KMS-11 (cell line): ENCODE results near the gene SHB.

Experiments used
- H2AFZ ChIP-seq: fragments of 200-600 bp; sonication (generic); 2 replicates; pipeline ENCODE4 v1.6.1; 2016; ENCODE audit warnings: antibody characterized with exemption, mixed run types, low read depth
- H3K27ac ChIP-seq: fragments of 200-600 bp; sonication (generic); 2 replicates; pipeline ENCODE4 v1.6.1; 2016; ENCODE audit warnings: mild to moderate bottlenecking, mixed run types
- H3K27me3 ChIP-seq: fragments of 200-600 bp; sonication (generic); 2 replicates; pipeline ENCODE4 v1.6.1; 2017; ENCODE audit warnings: mild to moderate bottlenecking, low read depth, mixed run types, moderate library complexity; ENCODE audit not compliant: insufficient read depth
- H3K36me3 ChIP-seq: fragments of 200-600 bp; sonication (generic); 2 replicates; pipeline ENCODE4 v1.6.1; 2017; ENCODE audit warnings: mild to moderate bottlenecking, mixed run types; ENCODE audit not compliant: insufficient read depth
- H3K4me1 ChIP-seq: fragments of 200-600 bp; sonication (generic); 2 replicates; pipeline ENCODE4 v1.6.1; 2016; ENCODE audit warnings: mild to moderate bottlenecking, low read depth, mixed run types; ENCODE audit not compliant: poor library complexity, severe bottlenecking
- H3K4me2 ChIP-seq: fragments of 200-600 bp; sonication (generic); 2 replicates; pipeline ENCODE4 v1.7.0; 2016; ENCODE audit warnings: mild to moderate bottlenecking, mixed run types
- H3K4me3 ChIP-seq: fragments of 200-600 bp; sonication (generic); IDR thresholded peaks from 2 replicates; pipeline ENCODE4 v1.6.1; 2017; ENCODE audit warnings: low read depth, low read length, mixed read lengths; ENCODE audit not compliant: insufficient read depth
- H3K79me2 ChIP-seq: fragments of 200-600 bp; sonication (generic); 2 replicates; pipeline ENCODE4 v1.6.1; 2016; ENCODE audit warnings: low read depth, mixed run types; ENCODE audit not compliant: insufficient read depth
- H3K9ac ChIP-seq: fragments of 200-600 bp; sonication (generic); 2 replicates; pipeline ENCODE4 v1.6.1; 2016; ENCODE audit warnings: mild to moderate bottlenecking, mixed run types
- H4K20me1 ChIP-seq: fragments of 200-600 bp; sonication (generic); 2 replicates; pipeline ENCODE4 v1.6.1; 2016; ENCODE audit warnings: mild to moderate bottlenecking, mixed run types; ENCODE audit not compliant: insufficient read depth
- TF ChIP-seq, protein P1 (sequence below): fragments of 200-600 bp; sonication (generic); conservative IDR thresholded peaks from 2 replicates; pipeline ENCODE4 v1.6.1; 2017; ENCODE audit warnings: low read depth, mild to moderate bottlenecking, antibody characterized with exemption, low read length, moderate library complexity, mixed read lengths

The SHB gene

DNA sequence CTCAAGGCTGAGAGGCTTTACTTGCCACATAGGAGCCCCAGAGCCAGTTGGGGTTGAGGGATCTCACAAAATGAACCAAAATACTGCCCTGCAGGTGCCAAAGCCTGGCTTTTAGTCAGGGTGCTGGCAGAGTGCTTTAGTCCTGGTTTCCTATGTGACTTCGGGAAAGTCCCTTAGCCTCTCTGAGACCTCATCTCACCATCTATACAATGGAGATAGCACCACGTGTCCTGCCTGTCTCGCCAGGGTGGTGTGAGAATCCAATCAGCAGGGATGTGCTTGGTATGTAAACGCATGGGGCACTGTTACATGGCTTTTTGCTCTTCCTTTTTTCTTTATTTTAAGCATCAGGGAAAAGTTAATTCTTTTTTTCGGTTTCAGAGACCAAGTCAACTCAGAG is 68.3 kb downstream of the SHB start:
- H3K4me2 ChIP-seq: peak overlapping the region; percentile 55
- no peak overlapping the region for H3K9ac ChIP-seq
- TF ChIP-seq, protein P1, sequence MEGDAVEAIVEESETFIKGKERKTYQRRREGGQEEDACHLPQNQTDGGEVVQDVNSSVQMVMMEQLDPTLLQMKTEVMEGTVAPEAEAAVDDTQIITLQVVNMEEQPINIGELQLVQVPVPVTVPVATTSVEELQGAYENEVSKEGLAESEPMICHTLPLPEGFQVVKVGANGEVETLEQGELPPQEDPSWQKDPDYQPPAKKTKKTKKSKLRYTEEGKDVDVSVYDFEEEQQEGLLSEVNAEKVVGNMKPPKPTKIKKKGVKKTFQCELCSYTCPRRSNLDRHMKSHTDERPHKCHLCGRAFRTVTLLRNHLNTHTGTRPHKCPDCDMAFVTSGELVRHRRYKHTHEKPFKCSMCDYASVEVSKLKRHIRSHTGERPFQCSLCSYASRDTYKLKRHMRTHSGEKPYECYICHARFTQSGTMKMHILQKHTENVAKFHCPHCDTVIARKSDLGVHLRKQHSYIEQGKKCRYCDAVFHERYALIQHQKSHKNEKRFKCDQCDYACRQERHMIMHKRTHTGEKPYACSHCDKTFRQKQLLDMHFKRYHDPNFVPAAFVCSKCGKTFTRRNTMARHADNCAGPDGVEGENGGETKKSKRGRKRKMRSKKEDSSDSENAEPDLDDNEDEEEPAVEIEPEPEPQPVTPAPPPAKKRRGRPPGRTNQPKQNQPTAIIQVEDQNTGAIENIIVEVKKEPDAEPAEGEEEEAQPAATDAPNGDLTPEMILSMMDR: no peak
- H3K27me3 ChIP-seq: no peaks in the 10 kb centered on the region
- H3K79me2 ChIP-seq: no peaks in the 10 kb centered on the region
- no peaks in the 10 kb centered on the region for H3K36me3 ChIP-seq
- H3K4me3 ChIP-seq: no peak overlapping the region
- no peaks in the 10 kb centered on the region for H4K20me1 ChIP-seq
- peak overlapping the region; percentile 45; the same call in 1 of the 2 replicates for H2AFZ ChIP-seq
- peaks cover 13% of the 10 kb centered on the region for H3K4me1 ChIP-seq
- H3K27ac ChIP-seq: peak overlapping the region; percentile 37; the same call in 1 of the 2 replicates

DNA sequence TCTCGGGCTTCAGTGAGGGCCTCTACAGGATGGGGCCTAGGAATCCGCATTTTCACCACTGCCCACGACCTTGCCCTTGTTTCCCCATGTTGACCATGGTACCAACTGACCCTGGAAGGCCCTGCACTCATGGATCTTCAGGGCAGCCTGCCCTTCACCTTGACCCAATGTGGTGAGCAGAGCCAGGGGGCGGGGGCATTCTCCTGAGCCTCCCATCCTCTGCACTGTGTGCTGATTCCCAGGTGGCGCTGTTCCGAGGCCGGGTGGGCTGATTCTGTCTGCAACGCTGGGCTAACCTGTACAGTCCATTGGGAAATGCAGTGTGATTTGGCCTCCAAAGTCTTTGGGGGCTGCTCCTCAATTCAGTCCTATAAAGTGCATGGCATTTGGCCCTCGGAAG is 68.7 kb downstream of the SHB start:
- no peaks in the 10 kb centered on the region for H4K20me1 ChIP-seq
- H3K27ac ChIP-seq: peak overlapping the region; percentile 37; the same call in 1 of the 2 replicates
- peaks cover 13% of the 10 kb centered on the region for H3K4me1 ChIP-seq
- H3K4me3 ChIP-seq: no peak overlapping the region
- peak overlapping the region; percentile 45; the same call in 1 of the 2 replicates for H2AFZ ChIP-seq
- TF ChIP-seq, protein P1: 0 out of 2 replicates have a peak, but pooled peaks have one; percentile 12
- no peaks in the 10 kb centered on the region for H3K36me3 ChIP-seq
- no peak overlapping the region for H3K9ac ChIP-seq
- H3K4me2 ChIP-seq: peak overlapping the region; percentile 55
- H3K79me2 ChIP-seq: no peaks in the 10 kb centered on the region
- H3K27me3 ChIP-seq: no peaks in the 10 kb centered on the region

DNA sequence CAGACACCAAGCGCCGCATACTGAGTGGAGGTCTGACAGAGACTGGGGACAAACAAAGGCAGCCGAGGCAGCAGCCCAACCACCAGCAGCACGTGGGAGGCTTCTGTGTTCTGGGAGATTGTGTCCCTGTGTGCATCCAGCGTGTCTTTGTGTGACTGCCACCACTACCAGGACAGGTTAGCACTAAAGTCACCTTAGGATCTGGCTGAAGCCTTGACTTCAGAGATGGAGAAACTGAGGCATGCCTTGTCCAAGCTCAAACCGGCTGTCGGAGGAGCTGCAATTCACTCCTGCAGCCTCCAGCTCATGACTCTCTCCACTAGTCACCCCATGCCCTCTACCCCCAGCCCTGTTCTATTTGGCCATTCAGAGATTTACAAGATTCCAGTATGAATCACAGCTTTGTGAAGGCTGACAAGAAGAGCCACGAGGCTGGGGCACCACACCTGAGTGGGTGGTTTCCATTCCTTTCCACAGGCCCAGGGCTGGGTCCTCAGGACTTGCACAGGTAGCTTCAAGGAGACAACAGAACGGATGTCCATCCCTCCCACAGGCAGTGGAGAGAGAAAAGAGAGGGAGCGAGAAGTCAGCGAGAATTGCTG is 69.3 kb downstream of the SHB start:
- Histone ChIP-seq H3K79me2 (no peaks in the 10 kb centered on the region), H2AFZ (no peak overlapping the region), H3K4me1 (peaks cover 13% of the 10 kb centered on the region), H3K9ac (no peak overlapping the region), H3K27ac (no peak overlapping the region), H3K36me3 (no peaks in the 10 kb centered on the region), H3K4me2 (no peak overlapping the region; the same call in 1 of the 2 replicates), H3K4me3 (no peak overlapping the region), H4K20me1 (no peaks in the 10 kb centered on the region), H3K27me3 (no peaks in the 10 kb centered on the region)
- TF ChIP-seq, protein P1: no peak

DNA sequence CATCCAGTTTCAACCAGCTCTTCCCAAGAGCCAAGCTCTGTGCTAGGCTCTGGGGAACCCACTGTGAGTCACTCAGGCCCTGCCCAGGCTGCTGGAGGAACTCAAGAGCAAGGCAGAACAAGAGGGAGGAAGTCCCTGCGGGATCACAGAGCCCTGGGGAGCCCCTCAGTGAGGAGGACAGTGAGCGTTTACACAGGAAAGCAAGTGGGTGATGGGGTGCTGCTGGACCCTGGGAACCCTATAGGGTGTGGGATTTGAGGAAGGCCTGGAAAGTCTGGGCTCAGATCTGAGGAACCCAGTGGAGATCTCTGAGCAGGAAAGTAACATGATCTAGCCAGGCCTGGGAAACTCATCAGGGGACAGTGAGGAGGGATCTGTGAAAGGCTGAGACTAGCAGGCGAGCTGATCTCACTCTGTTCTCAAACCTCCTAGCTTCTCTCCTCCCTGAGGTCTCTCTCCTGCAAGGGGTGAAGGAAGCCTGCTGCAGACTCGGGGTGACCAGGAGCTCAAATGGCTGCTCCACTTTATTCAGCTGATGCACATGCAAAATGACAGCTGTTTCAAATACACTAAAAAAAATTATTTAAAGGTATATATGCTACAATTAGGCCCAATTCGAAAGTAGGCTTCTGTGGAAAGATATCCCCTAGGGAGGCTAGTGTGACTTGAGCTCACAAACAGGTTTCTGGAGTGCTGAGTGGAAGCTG is 70.0 kb downstream of the SHB start:
- H3K79me2 ChIP-seq: no peaks in the 10 kb centered on the region
- no peak overlapping the region for H3K4me2 ChIP-seq

More for the DNA sequence above, 70.0 kb downstream of the SHB start:
- no peaks in the 10 kb centered on the region for H3K27me3 ChIP-seq
- H3K4me1 ChIP-seq: peaks cover 13% of the 10 kb centered on the region
- H3K9ac ChIP-seq: no peak overlapping the region
- no peak overlapping the region for H3K27ac ChIP-seq
- no peak overlapping the region for H2AFZ ChIP-seq
- H3K4me3 ChIP-seq: no peak overlapping the region
- H4K20me1 ChIP-seq: no peaks in the 10 kb centered on the region
- TF ChIP-seq, protein P1: no peak
- no peaks in the 10 kb centered on the region for H3K36me3 ChIP-seq
